Omental fat pad (tissue), 4 donors: ENCODE measurements around the gene EME2. TPM values are rescaled to one million over a fixed set of nuclear protein-coding genes. Genes with fewer than 3 reads are reported as not detected.
"Not testable (repeated sequence)": the region's sequence is repeated elsewhere in the genome, so short reads cannot be mapped to it uniquely, and the experiment has no call there.

Source experiments
- ATAC-seq: fragments of 150-250 bp; one replicate; pipeline ENCODE4 v1.9.1; 2016; ENCODE audit warnings: mild to moderate bottlenecking, moderate library complexity; ENCODE audit not compliant: low FRiP score
- DNase-seq: peaks from one replicate; pipeline ENCODE4 v3.0.0-alpha.2; 2019; ENCODE audit warnings: low spot score
- total RNA-seq, 4 donors: library from RNA; depleted of rRNA; stranded (reverse); fragments of >200 nt; gene quantifications; one replicate each; pipeline ENCODE4 v1.1.0, GENCODE V29; 2016
- TF ChIP-seq, protein P1 (sequence below), 3 donors: fragments of 450-650 bp; IDR thresholded peaks; one replicate each; pipeline ENCODE4 v1.5.1; 2016 to 2017; ENCODE audit warnings: antibody characterized with exemption in 3 of 3, mild to moderate bottlenecking in 3 of 3, moderate library complexity in 2 of 3

Gene EME2
- total RNA-seq, 4 donors from 2014 or later, result 5.9 to 16.2 (median 7.1) TPM

DNA sequence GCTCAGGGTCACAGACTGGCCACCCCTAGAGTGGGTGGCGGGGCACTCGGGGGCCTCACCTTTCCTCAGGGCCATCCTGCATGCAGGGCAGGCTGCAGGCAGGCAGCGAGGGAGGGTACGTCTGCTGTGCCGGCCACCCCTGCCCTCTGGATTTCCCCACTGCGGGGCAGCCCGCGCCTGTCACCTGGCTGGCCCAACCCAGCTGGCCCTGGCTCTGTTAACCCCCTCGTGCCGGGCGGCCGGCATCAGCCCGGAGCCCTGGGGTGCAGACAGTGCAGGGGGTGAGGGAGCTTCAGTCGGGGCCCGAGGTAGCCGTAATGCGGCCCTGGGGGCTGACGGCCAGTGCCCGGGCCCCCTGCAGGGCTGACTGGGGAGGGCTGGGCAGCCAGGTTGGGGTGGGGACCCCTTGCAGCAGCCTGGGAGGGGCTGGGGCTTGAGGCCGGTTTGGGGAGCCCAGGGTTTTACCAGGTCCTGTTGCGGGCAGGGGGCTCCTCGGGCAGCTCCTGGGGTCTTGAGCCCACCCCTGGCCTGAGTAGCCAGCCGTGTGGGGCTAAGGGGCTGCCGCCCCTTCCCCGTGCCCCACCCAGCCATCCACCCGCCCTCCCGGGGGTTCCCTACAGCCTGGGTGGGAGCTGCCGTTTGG is 21.1 kb downstream of the EME2 start, which contains the start of gene IGFALS:
IGFALS (minus strand) TSS at position 128 of the 643 bp plus-strand sequence; CDS start at position 75, 53 bp downstream.
- TF ChIP-seq, protein P1, sequence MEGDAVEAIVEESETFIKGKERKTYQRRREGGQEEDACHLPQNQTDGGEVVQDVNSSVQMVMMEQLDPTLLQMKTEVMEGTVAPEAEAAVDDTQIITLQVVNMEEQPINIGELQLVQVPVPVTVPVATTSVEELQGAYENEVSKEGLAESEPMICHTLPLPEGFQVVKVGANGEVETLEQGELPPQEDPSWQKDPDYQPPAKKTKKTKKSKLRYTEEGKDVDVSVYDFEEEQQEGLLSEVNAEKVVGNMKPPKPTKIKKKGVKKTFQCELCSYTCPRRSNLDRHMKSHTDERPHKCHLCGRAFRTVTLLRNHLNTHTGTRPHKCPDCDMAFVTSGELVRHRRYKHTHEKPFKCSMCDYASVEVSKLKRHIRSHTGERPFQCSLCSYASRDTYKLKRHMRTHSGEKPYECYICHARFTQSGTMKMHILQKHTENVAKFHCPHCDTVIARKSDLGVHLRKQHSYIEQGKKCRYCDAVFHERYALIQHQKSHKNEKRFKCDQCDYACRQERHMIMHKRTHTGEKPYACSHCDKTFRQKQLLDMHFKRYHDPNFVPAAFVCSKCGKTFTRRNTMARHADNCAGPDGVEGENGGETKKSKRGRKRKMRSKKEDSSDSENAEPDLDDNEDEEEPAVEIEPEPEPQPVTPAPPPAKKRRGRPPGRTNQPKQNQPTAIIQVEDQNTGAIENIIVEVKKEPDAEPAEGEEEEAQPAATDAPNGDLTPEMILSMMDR (IDR thresholded peaks at IDR 0.05), result no peak
- no peak for ATAC-seq
- no peak for DNase-seq

DNA sequence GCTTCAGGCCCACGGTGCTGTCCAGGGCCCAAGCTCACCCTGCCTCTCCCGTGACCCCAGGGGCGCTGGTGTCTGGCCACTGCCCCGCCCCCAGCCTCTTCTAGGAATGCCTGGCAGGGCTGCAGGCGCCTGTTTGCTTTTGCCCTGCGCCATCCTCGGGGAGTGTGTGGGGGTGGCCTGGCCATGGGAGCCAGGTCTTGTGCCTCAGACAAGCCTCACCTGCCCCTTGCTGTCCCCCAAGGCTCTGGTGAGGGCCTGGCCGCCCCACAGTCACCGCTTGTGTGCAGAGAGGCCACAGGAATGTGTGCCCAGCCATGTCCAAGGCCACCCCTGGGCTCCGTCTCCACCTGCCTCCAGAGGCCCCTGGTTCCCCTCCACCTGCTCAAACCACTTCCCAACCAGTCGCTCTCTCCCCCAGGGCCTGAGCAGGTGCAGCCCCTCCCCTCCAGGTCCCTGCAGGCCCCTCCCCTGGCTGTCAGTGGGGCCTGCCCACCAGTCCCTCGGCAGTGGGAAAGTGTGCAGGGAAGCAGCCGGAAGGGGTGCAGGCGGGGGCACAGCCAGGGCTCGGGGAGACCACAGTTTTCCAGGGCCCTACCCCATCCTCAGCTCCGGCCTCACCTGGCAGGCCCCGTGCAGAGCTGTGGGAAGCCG is 21.7 kb downstream of the EME2 start:
- TF ChIP-seq, protein P1 (IDR thresholded peaks at IDR 0.05), result no peak
- DNase-seq (no peak), ATAC-seq (no peak)

DNA sequence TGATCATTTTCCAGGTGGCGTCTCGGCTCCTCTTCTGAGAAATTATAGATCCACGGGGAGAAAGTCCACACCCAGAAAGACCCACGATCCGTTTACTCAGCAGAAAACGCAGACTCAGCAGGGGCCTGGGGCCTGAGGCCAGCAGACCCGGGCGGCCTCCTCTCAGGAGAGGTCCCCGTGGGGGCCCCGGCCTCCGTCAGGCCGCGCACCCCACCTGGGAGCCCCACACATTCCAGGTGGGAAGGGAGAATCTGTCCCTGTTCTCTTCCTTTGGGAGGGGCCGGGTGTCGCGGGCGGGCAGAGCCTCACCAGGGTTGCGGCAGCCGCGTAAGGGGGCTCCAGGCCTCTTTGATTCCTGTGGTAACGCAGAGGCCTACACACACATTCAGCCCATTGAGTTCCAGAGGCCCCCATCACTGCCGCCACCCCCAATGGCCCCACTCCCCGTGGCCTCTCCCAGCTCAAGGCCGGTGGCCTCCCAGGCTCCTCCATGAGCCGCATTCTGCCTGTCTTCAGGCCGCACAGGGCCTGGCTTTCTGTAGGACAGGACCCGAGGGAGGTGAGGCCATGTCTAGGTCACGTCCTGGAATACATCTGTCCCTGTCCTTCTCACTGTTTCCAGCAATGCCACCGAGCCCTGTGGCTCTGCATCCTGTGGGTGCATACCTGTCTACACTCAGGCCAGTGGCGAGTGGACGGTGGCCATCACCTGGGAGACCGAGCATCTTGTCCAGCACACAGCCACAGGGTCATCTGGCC is 22.5 kb downstream of the EME2 start:
- DNase-seq (no peak), ATAC-seq (no peak)
- TF ChIP-seq, protein P1 (IDR thresholded peaks at IDR 0.05), result no peak

DNA sequence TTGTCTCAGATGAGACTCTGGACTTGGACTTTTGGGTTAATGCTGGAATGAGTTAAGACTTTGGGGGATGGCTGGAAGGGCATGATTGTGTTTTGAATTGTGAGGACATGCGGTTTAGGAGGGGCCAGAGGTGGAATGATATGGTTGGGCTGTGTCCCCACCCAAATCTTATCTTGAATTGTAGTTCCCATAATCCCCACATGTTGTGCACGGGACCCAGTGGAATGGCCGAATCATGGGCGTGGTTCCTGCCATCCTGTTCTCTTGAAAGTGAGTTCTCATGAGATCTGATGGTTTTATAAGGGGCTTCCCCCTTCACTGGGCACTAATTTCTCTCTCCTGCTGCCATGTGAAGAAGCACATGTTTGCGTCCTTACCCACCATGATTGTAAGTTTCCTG is 26.7 kb downstream of the EME2 start:
- DNase-seq, ATAC-seq: not testable (repeated sequence)

DNA sequence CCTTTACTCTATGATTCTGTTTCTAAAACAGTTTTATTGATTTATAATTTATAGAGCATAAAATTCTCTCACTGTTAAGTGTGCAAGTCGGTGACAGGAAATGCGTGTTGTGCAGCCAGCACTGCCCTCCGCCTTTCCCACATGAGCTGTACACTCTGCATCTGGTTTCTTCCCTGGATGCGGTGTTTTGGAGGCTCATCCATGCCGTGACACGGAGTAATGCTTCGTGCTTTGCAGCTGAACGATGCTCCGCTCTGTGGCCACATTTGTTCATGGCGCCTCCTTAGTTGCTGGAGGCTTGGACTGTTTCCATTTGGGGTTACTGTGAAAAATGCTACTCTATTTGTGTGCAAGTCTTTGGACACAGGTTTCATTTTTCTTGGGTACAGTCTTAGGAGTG is 28.1 kb downstream of the EME2 start:
- TF ChIP-seq, protein P1 (IDR thresholded peaks at IDR 0.05), result no peak
- ATAC-seq, result no peak
- DNase-seq, result no peak

DNA sequence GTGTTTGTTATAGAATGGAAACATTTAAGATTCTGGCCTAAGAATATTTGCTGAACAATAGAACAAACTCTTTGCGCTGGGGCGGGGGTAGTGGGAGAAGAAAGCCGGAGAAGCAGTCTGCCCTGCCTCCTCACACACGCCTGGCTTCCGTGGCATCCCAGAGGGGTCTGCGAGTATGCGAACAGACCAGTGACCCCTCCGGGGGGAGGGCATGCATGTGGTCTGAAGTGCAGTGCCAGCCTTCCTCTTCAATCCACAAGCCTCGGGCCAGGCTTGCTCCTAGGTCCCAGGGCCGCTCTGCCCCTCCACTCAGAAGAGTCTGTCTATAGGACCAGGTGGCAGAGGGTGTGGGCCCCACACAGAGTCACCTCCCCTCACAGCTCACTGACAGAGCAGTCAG is 35.0 kb downstream of the EME2 start:
- TF ChIP-seq, protein P1 (IDR thresholded peaks at IDR 0.05), result no peak
- ATAC-seq (no peak), DNase-seq (no peak)

DNA sequence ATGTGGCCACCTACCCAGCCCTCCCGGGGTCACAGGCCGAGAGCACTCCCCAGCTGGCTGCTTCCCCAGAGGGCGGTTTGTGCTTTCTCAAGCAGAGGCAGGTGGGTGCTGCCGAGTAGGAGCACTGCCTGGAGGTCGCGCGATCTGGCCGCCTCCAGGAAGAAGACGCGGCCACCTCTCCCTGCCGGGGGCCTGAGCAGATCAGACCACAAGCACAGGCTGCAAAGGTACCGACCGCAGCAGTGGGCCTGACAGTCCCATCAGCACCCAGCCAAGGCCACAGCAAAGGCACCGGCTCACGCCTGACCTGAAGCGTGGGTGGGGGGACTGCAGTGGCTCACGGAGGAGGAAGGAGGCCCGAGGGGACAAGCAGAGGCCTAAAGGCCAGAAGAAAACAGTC is 36.1 kb downstream of the EME2 start:
- TF ChIP-seq, protein P1 (IDR thresholded peaks at IDR 0.05), result no peak
- ATAC-seq (no peak), DNase-seq (no peak)
